HFF-Myc (cell line): ENCODE results near the gene CAMK4.

Experiments
- DNase-seq: peaks from one replicate; pipeline ENCODE4 v3.0.0-alpha.2; 2011; ENCODE audit warnings: low read depth; ENCODE audit errors: extremely low read depth
- H3K4me3 ChIP-seq: replicated peaks from 2 replicates; pipeline ENCODE4 v1.5.1; 2011; ENCODE audit warnings: low read depth, mild to moderate bottlenecking, control low read depth, low read length
- TF ChIP-seq, protein P1 (sequence below): IDR thresholded peaks from 2 replicates; pipeline ENCODE4 v1.5.1; 2012; ENCODE audit warnings: mild to moderate bottlenecking, low read depth, low read length, control low read depth; ENCODE audit errors: missing control alignments

CAMK4 gene

DNA sequence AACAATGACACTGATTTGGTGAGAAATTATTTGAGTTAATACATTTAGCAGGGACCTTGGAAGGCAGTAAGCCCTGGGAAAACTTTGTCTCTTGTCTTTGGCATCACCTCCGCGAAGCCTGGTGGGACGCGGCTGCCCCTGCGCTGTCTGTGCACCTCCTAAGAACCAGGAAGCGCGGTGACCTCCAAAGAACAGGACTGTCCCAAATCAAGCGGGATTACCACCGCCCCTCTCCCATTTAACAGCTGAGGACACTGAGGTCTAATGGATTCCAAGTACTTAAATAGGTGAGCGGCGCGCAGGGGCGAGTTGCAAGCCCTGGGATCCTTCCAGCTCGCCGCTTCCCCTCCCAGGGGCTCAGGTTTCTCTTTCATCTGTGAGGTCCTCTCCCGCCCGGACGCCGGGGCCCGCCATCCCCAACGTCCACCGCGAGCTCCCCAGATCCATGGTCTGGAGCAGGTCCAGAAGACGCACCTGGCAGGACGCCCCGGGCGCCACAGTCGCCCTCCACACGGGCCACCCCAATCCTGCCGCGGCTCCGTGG lies 287.7 kb downstream of the CAMK4 start:
- no peak for DNase-seq
- TF ChIP-seq, protein P1, sequence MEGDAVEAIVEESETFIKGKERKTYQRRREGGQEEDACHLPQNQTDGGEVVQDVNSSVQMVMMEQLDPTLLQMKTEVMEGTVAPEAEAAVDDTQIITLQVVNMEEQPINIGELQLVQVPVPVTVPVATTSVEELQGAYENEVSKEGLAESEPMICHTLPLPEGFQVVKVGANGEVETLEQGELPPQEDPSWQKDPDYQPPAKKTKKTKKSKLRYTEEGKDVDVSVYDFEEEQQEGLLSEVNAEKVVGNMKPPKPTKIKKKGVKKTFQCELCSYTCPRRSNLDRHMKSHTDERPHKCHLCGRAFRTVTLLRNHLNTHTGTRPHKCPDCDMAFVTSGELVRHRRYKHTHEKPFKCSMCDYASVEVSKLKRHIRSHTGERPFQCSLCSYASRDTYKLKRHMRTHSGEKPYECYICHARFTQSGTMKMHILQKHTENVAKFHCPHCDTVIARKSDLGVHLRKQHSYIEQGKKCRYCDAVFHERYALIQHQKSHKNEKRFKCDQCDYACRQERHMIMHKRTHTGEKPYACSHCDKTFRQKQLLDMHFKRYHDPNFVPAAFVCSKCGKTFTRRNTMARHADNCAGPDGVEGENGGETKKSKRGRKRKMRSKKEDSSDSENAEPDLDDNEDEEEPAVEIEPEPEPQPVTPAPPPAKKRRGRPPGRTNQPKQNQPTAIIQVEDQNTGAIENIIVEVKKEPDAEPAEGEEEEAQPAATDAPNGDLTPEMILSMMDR, result no peak
- peak overlapping the region; percentile 84 for H3K4me3 ChIP-seq

DNA sequence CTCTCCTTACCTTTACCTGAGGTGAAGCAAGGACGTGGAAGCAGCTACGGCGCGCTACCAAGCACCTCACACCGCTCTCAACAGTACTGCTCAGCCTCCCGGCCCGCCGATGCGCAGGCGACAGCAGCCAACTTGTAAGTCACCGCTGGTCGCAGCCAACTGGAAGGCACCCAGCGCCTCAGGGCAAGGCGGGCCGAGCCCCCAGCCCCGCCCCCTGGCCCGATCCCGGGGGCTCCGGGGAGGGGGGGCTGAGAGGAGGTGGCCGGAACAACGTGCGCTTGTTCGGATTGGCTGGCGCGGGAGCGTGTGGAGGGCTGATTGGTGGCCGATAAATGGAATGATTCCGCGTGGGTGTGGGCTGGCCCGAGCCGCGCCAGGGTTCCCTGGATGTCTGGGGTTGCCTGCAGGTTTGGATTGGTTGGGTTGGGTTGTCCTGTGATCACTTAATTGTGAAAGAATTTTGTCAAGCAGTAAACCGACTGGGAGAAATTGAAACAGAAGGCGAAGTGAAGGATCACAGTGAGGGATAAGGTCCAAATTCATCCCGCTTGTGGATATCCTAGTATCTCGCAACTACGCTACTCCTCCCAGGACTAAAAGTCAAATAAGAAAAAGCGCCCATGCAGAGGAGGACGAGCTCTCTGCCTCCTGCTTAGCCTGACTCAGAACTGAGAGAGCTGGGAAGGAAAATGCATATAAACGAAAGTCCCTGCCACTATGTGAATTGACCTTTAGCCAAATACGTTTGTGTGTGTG lies 288.4 kb downstream of the CAMK4 start, which contains the start of gene STARD4:
TSS of gene STARD4 (minus strand) at position 161 of the 756 bp plus-strand sequence. CDS start 5,102 bp downstream, outside the sequence.
- TF ChIP-seq, protein P1, result no peak
- H3K4me3 ChIP-seq, result peak within 1 kb of the TSS; percentile 84
- peak; percentile 87 for DNase-seq

DNA sequence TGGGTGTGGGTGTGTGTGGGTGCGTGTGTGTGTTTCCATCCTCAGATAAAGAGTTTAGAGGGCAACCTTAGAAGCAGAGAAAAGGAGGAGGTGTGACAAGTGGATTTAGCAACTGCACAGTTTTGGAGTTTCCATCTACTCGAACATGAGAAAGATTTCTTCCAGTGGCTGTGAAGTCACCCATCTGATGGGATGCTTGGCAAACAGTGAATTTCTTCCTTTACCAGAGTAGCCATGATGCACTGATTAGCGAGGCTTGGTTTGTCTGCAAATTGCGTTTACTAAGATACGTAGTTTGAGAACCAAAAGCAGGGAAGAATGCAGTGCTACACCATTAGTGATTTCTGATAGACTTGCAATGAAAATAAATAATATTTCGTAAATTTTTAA lies 288.9 kb downstream of the CAMK4 start:
- DNase-seq, result no peak

DNA sequence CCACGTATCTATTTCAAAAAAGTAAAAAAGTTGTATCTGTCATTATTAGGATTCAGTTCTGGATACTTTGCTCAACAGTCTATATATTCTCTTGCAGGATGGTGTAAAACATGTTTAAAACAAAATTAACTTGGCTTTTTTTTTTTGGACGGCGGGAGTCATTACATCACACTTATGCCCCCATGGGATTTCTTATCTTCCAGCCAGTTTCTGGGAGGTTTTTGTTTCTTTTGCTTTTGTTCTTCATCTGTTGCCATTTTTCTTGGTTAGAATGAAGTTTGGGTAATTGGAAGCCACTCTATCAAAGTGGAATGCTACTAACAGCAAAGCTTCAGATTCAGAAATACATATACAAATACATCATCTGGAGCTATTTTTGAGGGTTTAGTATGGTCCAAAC lies 289.9 kb downstream of the CAMK4 start:
- DNase-seq, result no peak
- no peak overlapping the region for H3K4me3 ChIP-seq
- TF ChIP-seq, protein P1, result no peak

More for the DNA sequence above, 288.9 kb downstream of the CAMK4 start:
- peak overlapping the region; percentile 84 for H3K4me3 ChIP-seq
- TF ChIP-seq, protein P1, result no peak

DNA sequence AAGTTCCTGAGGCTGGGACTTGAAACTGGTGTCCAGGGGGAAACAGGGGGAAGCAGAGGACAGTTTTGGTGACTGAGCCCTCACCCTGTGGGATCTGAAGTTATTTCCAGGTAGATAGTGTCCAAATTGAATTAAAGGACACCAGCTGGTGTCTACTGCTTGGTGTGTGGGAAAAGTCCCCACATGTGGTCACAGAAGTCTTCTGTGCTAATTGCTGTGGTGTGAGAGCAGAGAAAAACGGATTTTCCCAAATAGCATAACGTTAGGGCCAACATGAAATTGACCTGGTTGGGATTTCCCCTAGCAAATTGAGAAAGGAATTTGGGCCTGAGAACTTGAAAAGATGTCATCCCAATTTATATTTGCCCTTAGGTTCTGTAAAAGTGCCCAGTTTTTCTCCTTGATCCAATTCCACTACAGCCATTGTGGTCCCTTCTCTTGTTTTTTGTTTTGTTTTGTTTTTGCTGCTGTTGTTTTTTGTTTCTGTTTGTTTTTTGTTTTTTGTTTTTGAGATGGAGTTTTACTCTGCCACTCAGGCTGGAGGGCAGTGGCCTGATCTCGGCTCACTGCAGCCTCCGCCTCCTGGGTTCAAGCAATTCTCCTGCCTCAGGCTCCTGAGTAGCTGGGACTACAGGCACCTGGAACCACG lies 293.8 kb downstream of the CAMK4 start:
- TF ChIP-seq, protein P1, result no peak
- no peak overlapping the region for H3K4me3 ChIP-seq
- no peak for DNase-seq

DNA sequence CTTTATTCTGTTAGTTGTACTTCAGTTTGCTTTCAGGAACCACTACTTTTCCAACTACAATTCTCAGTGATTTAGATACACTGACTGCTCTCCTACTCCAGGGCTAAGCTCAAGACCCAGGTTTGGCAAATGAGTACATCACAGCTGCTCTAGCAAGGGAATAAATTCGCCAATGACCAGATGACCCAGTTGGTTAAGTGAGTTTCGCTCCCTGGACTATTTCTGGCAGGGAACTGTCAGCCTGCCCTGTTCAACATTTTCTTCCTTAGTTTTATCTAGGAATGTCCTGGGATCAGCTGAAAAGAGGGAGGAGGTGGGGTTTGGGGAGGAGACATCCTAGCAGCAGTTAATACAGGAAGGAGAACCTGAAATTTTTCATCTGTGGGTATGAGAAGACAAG lies 294.6 kb downstream of the CAMK4 start:
- no peak overlapping the region for H3K4me3 ChIP-seq
- TF ChIP-seq, protein P1, result no peak
- no peak for DNase-seq
